Measurements from ENCODE around the gene FBXW11. TPM values are rescaled to one million over a fixed set of nuclear protein-coding genes. Genes with fewer than 3 reads are reported as not detected.

The FBXW11 gene
- total RNA-seq, 3 donors from 2014 or later: 60.3 to 81.5 (median 64.0) TPM

DNA sequence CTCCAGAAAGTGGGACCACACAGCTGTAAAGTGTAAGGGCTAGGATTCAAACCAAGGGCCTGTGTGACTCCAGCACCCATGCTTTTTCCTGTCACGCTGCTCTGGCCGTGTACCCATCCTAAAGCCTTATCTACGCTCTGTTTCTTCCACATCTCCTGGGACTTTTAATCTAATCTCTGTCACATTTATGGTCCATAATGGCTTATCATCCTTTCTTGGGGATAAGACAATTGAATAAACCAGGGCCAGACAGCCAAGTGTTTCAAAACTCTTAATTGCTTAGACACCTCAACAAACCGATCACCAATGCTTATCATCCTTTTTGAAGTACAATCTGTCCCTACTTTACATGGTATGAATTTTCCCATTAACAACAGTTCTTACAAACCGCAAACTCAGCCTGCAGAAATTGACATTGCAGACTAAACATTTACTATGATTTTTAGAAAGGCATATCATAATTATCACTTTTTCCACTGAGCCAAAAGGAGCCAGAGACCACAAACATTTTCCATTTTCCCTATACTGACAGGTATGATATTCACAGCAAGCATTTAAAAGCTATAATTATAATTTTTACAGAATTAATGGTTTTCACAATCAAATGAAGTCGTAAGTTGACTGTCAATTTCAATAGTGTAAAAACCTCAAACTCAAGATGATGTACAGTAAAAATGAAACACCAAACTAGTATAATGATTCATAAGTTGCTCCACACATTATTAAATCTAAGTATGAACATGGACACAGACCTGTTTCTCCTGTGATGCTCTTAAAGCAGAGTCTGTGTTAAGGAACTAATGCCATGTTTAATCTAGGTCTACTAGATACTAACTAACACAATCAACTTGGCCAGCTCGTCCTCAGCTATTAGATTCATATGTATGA is 99.5 kb downstream of the FBXW11 start:
- DNase-seq (ENCODE audit: low spot score in 2 of 2): no peak
- no peak for TF ChIP-seq POLR2A (IDR thresholded peaks at IDR 0.05)
- TF ChIP-seq, protein P1, sequence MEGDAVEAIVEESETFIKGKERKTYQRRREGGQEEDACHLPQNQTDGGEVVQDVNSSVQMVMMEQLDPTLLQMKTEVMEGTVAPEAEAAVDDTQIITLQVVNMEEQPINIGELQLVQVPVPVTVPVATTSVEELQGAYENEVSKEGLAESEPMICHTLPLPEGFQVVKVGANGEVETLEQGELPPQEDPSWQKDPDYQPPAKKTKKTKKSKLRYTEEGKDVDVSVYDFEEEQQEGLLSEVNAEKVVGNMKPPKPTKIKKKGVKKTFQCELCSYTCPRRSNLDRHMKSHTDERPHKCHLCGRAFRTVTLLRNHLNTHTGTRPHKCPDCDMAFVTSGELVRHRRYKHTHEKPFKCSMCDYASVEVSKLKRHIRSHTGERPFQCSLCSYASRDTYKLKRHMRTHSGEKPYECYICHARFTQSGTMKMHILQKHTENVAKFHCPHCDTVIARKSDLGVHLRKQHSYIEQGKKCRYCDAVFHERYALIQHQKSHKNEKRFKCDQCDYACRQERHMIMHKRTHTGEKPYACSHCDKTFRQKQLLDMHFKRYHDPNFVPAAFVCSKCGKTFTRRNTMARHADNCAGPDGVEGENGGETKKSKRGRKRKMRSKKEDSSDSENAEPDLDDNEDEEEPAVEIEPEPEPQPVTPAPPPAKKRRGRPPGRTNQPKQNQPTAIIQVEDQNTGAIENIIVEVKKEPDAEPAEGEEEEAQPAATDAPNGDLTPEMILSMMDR (IDR thresholded peaks at IDR 0.05): no peak
- no peak for TF ChIP-seq POLR2AphosphoS5 (IDR thresholded peaks at IDR 0.05)
- Histone ChIP-seq H3K27ac (no peak overlapping the region), H3K4me1 (no peaks in the 10 kb centered on the region), H3K9me3 (no peaks in the 10 kb centered on the region), H3K36me3 (no peaks in the 10 kb centered on the region), H3K4me3 (no peak overlapping the region), H3K27me3 (no peaks in the 10 kb centered on the region)
- intact Hi-C loops (cut with DNase I; ENCODE audit: low total_unique reads): no loop called here

DNA sequence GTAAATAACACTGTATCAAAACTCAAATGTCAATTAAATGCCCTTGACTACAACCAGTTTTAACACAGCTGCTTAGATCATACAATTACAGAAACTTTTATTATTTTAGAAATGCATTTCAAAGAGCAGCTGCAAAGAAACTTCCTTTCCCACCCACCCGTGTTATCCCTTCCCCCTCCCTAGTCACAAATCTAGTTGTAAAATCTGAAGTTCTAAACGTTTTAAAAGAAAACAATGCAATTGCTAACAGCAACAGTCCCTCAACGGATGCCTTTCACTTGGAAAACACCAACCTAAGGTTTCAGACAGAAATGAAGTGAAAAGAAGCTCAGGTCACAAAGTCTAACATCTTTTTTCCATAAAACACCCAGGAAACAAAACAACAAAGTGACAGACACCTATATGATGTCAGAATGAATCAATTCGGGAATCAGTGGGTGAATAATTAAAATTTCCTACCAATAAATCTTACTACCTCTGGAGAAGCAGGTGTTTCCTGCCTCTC is 100.3 kb downstream of the FBXW11 start:
- no peaks in the 10 kb centered on the region for H3K36me3 ChIP-seq
- no peak overlapping the region for H3K4me3 ChIP-seq
- no peaks in the 10 kb centered on the region for H3K27me3 ChIP-seq
- H3K4me1 ChIP-seq: no peaks in the 10 kb centered on the region
- H3K9me3 ChIP-seq: no peaks in the 10 kb centered on the region
- TF ChIP-seq POLR2AphosphoS5 (IDR thresholded peaks at IDR 0.05) (no peak), POLR2A (IDR thresholded peaks at IDR 0.05) (no peak)
- TF ChIP-seq, protein P1 (IDR thresholded peaks at IDR 0.05): no peak
- intact Hi-C loops (cut with DNase I; ENCODE audit: low total_unique reads): no loop called here
- H3K27ac ChIP-seq: no peak overlapping the region
- no peak for DNase-seq (ENCODE audit: low spot score in 2 of 2)

DNA sequence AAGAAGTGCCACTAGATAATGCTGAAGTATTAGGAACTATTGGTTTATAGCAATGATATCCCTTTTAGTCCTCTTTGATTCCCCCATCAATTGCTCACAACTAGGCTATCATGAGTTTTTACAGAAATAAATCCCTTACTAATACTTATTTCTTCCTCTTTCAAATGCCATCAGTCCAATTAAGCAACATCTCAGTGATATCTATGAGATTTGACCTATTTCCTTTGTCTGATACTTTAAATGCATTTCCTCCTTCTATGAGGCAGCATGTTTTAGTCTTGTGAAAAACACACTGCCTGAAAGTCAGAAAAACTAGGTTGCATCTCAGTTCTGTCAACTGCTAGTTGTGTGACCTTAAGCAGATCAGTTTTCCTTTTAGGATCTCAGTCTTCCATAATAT is 101.6 kb downstream of the FBXW11 start:
- DNase-seq (ENCODE audit: low spot score in 2 of 2): no peak
- H3K27me3 ChIP-seq: no peaks in the 10 kb centered on the region
- no peaks in the 10 kb centered on the region for H3K4me1 ChIP-seq
- H3K27ac ChIP-seq: no peak overlapping the region
- H3K4me3 ChIP-seq: no peak overlapping the region
- intact Hi-C loops (cut with DNase I; ENCODE audit: low total_unique reads): no loop called here
- H3K9me3 ChIP-seq: no peaks in the 10 kb centered on the region
- no peaks in the 10 kb centered on the region for H3K36me3 ChIP-seq
- TF ChIP-seq, protein P1 (IDR thresholded peaks at IDR 0.05): no peak
- TF ChIP-seq POLR2A (IDR thresholded peaks at IDR 0.05): no peak
- TF ChIP-seq POLR2AphosphoS5 (IDR thresholded peaks at IDR 0.05): no peak

DNA sequence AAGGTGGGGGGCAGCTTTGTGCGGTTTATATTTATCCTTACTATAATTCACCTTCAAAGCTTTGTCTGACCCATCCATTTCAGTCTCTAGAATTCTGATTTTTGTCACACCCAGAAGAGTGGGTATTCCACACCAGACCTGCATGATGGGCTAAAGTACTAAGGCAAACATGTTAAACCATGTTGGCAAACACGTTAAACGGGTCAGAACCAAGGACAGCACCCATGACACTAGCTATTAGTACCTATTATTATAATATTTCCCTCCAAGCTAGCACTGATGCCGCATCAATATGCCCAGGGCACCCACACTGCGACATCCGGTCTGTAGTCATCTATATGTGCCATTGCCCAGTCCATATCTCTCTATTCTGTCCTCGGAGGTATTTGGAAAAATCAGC is 104.7 kb downstream of the FBXW11 start:
- H3K4me3 ChIP-seq: no peak overlapping the region
- intact Hi-C loops (cut with DNase I; ENCODE audit: low total_unique reads): no loop called here
- DNase-seq (ENCODE audit: low spot score in 2 of 2): no peak
- H3K9me3 ChIP-seq: no peaks in the 10 kb centered on the region
- no peaks in the 10 kb centered on the region for H3K27me3 ChIP-seq
- no peaks in the 10 kb centered on the region for H3K4me1 ChIP-seq
- no peak for TF ChIP-seq POLR2AphosphoS5 (IDR thresholded peaks at IDR 0.05)
- no peaks in the 10 kb centered on the region for H3K36me3 ChIP-seq
- no peak overlapping the region for H3K27ac ChIP-seq

DNA sequence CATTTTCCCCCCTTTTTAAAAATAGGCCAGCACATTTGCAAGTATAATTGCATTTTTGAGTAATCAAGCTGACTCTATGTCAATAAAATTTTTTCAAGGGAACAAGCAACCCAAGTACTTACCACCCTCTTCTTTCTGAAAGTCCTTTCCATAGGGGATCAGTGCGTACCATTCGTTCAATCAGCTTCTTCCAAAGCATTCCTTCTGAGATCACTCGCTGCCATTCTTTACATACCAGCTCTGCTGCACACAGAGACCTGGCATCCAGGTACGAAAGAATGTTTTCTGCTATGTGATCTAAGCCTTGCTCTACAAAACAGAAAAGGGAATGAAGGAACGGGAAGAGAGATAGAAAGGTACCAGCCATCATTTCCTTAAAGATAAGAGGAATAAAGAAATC is 106.6 kb downstream of the FBXW11 start:
- H3K36me3 ChIP-seq: no peaks in the 10 kb centered on the region
- no peaks in the 10 kb centered on the region for H3K9me3 ChIP-seq
- no peak overlapping the region for H3K27ac ChIP-seq
- H3K4me1 ChIP-seq: no peaks in the 10 kb centered on the region
- H3K27me3 ChIP-seq: no peaks in the 10 kb centered on the region
- TF ChIP-seq POLR2AphosphoS5 (IDR thresholded peaks at IDR 0.05) (no peak), POLR2A (IDR thresholded peaks at IDR 0.05) (no peak)
- TF ChIP-seq, protein P1 (IDR thresholded peaks at IDR 0.05): no peak
- H3K4me3 ChIP-seq: no peak overlapping the region
- intact Hi-C loops (cut with DNase I; ENCODE audit: low total_unique reads): no loop called here
- no peak for DNase-seq (ENCODE audit: low spot score in 2 of 2)
